ENCODE results near the gene KLHDC9. TPM values are rescaled to one million over a fixed set of nuclear protein-coding genes. Genes with fewer than 3 reads are reported as not detected.

Gene KLHDC9
- total and polyA plus RNA-seq, 2 of the 13 experiments (the other 11 are each of a cell fraction or from before 2014, with no cell fraction given) = 2.9 TPM

- Histone ChIP-seq H3K36me3 (replicated peaks in 1 of 2; ENCODE audit: control insufficient read depth in 1 of 2, insufficient read depth in 2 of 2, low read length in 2 of 2) (no peaks in the 10 kb centered on the region), H4K20me1 (ENCODE audit: insufficient read depth, low read length) (no peaks in the 10 kb centered on the region), H3K4me1 (ENCODE audit: insufficient read depth, low read length) (no peaks in the 10 kb centered on the region), H3K79me2 (ENCODE audit: insufficient read depth, low read length) (no peaks in the 10 kb centered on the region), H3K27ac (ENCODE audit: extremely low read length, insufficient read depth, low read length) (no peak overlapping the region), H2AFZ (ENCODE audit: low read length) (no peak overlapping the region), H3K9me3 (ENCODE audit: low read length) (no peaks in the 10 kb centered on the region), H3K4me3 (replicated peaks in 1 of 3; ENCODE audit: insufficient read depth in 1 of 3, low read depth in 2 of 3, low read length in 3 of 3) (no peak overlapping the region), H3K4me2 (ENCODE audit: low read depth, low read length) (no peak overlapping the region), H3K27me3 (ENCODE audit: control insufficient read depth in 1 of 2, insufficient read depth in 2 of 2, low read length in 2 of 2) (no peaks in the 10 kb centered on the region), H3K9ac (ENCODE audit: insufficient read depth, low read depth, low read length) (no peak overlapping the region)
- BruUV-seq (replicated peaks) = no TSS peak
- no peak for TF ChIP-seq GPN1 (CRISPR knock-in tag; IDR thresholded peaks at IDR 0.05; ENCODE audit: borderline replicate concordance)
- TF ChIP-seq NCOA5 (CRISPR knock-in tag; IDR thresholded peaks at IDR 0.05) = no peak
- TF ChIP-seq CBX5 (CRISPR knock-in tag; IDR thresholded peaks at IDR 0.05; ENCODE audit: borderline replicate concordance) = no peak
- TF ChIP-seq ZNF766 (CRISPR knock-in tag; IDR thresholded peaks at IDR 0.05; ENCODE audit: borderline replicate concordance) = no peak
- TF ChIP-seq JUN (CRISPR knock-in tag; IDR thresholded peaks at IDR 0.05) = no peak
- in situ Hi-C loops (cut with HindIII; ENCODE audit: extremely low pct_ligation_motif_present, low pct_unique_long_range_greater_than_20kb) (no loop called here), intact Hi-C loops (cut with micrococcal nuclease; ENCODE audit: unreplicated experiment) (no loop called here)
- ATAC-seq (no peak), DNase-seq (ENCODE audit: low spot score) (no peak), FAIRE-seq (no peak)
- 45% methylated on average over 3 of the region's 3 CpGs for WGBS (ENCODE audit: low lambda C conversion rate)
- ChIA-PET CTCF (ENCODE audit: low intra/inter-chr PET ratio, low total read pairs) (no interaction called here), POLR2A (no interaction called here)
These were observed 31.5 kb upstream of the KLHDC9 start for GRCh38 chr1:161066694-161067093.

GRCh38 chr1:161068306-161069234 is 29.6 kb upstream of the KLHDC9 start:
- 68% methylated on average over 10 of the region's 10 CpGs for WGBS (ENCODE audit: low lambda C conversion rate)
- Histone ChIP-seq H3K27ac (ENCODE audit: extremely low read length, insufficient read depth, low read length) (no peak overlapping the region), H3K4me3 (replicated peaks in 1 of 3; ENCODE audit: insufficient read depth in 1 of 3, low read depth in 2 of 3, low read length in 3 of 3) (no peak overlapping the region), H3K27me3 (ENCODE audit: control insufficient read depth in 1 of 2, insufficient read depth in 2 of 2, low read length in 2 of 2) (no peaks in the 10 kb centered on the region), H3K4me1 (ENCODE audit: insufficient read depth, low read length) (peaks cover 18% of the 10 kb centered on the region), H3K9me3 (ENCODE audit: low read length) (no peaks in the 10 kb centered on the region), H3K79me2 (ENCODE audit: insufficient read depth, low read length) (no peaks in the 10 kb centered on the region), H3K4me2 (ENCODE audit: low read depth, low read length) (no peak overlapping the region), H2AFZ (ENCODE audit: low read length) (no peak overlapping the region), H4K20me1 (ENCODE audit: insufficient read depth, low read length) (no peaks in the 10 kb centered on the region), H3K36me3 (replicated peaks in 1 of 2; ENCODE audit: control insufficient read depth in 1 of 2, insufficient read depth in 2 of 2, low read length in 2 of 2) (no peaks in the 10 kb centered on the region), H3K9ac (ENCODE audit: insufficient read depth, low read depth, low read length) (no peak overlapping the region)
- no peak for ATAC-seq
- no peak for DNase-seq (ENCODE audit: low spot score)
- in situ Hi-C loops (cut with HindIII; ENCODE audit: extremely low pct_ligation_motif_present, low pct_unique_long_range_greater_than_20kb) (no loop called here), intact Hi-C loops (cut with micrococcal nuclease; ENCODE audit: unreplicated experiment) (no loop called here)
- ChIA-PET CTCF (ENCODE audit: low intra/inter-chr PET ratio, low total read pairs) (no interaction called here), POLR2A (no interaction called here)
- BruUV-seq (replicated peaks) = no TSS peak
- no peak for FAIRE-seq
- no peak for TF ChIP-seq MLX (CRISPR knock-in tag; IDR thresholded peaks at IDR 0.05)
- no peak for TF ChIP-seq ZBTB43 (CRISPR knock-in tag; conservative IDR thresholded peaks at IDR 0.05)
- TF ChIP-seq, protein P1, sequence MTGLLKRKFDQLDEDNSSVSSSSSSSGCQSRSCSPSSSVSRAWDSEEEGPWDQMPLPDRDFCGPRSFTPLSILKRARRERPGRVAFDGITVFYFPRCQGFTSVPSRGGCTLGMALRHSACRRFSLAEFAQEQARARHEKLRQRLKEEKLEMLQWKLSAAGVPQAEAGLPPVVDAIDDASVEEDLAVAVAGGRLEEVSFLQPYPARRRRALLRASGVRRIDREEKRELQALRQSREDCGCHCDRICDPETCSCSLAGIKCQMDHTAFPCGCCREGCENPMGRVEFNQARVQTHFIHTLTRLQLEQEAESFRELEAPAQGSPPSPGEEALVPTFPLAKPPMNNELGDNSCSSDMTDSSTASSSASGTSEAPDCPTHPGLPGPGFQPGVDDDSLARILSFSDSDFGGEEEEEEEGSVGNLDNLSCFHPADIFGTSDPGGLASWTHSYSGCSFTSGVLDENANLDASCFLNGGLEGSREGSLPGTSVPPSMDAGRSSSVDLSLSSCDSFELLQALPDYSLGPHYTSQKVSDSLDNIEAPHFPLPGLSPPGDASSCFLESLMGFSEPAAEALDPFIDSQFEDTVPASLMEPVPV (CRISPR knock-in tag; IDR thresholded peaks at IDR 0.05) = no peak
- TF ChIP-seq ZNF605 (CRISPR knock-in tag; IDR thresholded peaks at IDR 0.05) = no peak
- TF ChIP-seq, protein P2, sequence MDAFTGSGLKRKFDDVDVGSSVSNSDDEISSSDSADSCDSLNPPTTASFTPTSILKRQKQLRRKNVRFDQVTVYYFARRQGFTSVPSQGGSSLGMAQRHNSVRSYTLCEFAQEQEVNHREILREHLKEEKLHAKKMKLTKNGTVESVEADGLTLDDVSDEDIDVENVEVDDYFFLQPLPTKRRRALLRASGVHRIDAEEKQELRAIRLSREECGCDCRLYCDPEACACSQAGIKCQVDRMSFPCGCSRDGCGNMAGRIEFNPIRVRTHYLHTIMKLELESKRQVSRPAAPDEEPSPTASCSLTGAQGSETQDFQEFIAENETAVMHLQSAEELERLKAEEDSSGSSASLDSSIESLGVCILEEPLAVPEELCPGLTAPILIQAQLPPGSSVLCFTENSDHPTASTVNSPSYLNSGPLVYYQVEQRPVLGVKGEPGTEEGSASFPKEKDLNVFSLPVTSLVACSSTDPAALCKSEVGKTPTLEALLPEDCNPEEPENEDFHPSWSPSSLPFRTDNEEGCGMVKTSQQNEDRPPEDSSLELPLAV (CRISPR knock-in tag; conservative IDR thresholded peaks at IDR 0.05; ENCODE audit: low read depth) = no peak
- no peak for TF ChIP-seq RNF2 (conservative IDR thresholded peaks at IDR 0.05; ENCODE audit: low read depth)
- no peak for TF ChIP-seq CHD2 (IDR thresholded peaks at IDR 0.05; ENCODE audit: low read depth, low read length)
- TF ChIP-seq ZFP41 (CRISPR knock-in tag; IDR thresholded peaks at IDR 0.05; ENCODE audit: borderline replicate concordance) = no peak

Measured in HepG2 (cell line).